Cardiac muscle cell (in vitro differentiated cells and primary cell): Measurements from ENCODE around the gene BCDIN3D. TPM values are rescaled to one million over a fixed set of nuclear protein-coding genes. Genes with fewer than 3 reads are reported as not detected.

Source experiments
- DNase-seq, 2 donors: peaks; one replicate each; pipeline versions ENCODE4 v3.0.0 to v3.0.0-alpha.2; 2010 to 2017; ENCODE audit warnings: low read depth in 1 of 2, low spot score in 1 of 2
- H3K27ac ChIP-seq: fragments of 200-600 bp; sonication (generic); 2 replicates; pipeline ENCODE4 v1.5.1; 2016
- H3K27me3 ChIP-seq: fragments of 200-600 bp; sonication (generic); 2 replicates; pipeline ENCODE4 v1.6.0; 2016; ENCODE audit warnings: control low read depth
- H3K36me3 ChIP-seq: fragments of 200-600 bp; sonication (generic); 2 replicates; pipeline ENCODE4 v1.5.1; 2016; ENCODE audit warnings: control low read depth
- H3K4me1 ChIP-seq: fragments of 200-600 bp; sonication (generic); 2 replicates; pipeline ENCODE4 v1.8.1; 2017; ENCODE audit warnings: low read depth, mild to moderate bottlenecking, mixed run types
- H3K4me3 ChIP-seq: fragments of 200-600 bp; sonication (generic); 2 replicates; pipeline ENCODE4 v1.5.1; 2016; ENCODE audit warnings: mild to moderate bottlenecking
- H3K9me3 ChIP-seq: fragments of 200-600 bp; sonication (generic); 2 replicates; pipeline ENCODE4 v1.5.1; 2017; ENCODE audit warnings: low read depth, mild to moderate bottlenecking, control low read depth
- polyA plus RNA-seq: library from polyadenylated mRNA; unstranded; fragments of >200 nt; fragmentation: Nextera tagmentation; extraction: Ambion mirVana; gene quantifications from 2 replicates; pipeline ENCODE4 v1.2.1, GENCODE V29; 2016
- total RNA-seq: library from RNA; depleted of rRNA; stranded (reverse); fragments of >200 nt; gene quantifications from 2 replicates; pipeline ENCODE4 v1.2.3, GENCODE V29; 2016
- TF ChIP-seq, protein P1 (sequence below): IDR thresholded peaks from 2 replicates; pipeline ENCODE4 v1.5.1; 2012; ENCODE audit warnings: low read depth, mild to moderate bottlenecking, low read length

The BCDIN3D gene
- total and polyA plus RNA-seq, 2 experiments from 2014 or later, result 5.9 to 8.9 TPM

- TF ChIP-seq, protein P1, sequence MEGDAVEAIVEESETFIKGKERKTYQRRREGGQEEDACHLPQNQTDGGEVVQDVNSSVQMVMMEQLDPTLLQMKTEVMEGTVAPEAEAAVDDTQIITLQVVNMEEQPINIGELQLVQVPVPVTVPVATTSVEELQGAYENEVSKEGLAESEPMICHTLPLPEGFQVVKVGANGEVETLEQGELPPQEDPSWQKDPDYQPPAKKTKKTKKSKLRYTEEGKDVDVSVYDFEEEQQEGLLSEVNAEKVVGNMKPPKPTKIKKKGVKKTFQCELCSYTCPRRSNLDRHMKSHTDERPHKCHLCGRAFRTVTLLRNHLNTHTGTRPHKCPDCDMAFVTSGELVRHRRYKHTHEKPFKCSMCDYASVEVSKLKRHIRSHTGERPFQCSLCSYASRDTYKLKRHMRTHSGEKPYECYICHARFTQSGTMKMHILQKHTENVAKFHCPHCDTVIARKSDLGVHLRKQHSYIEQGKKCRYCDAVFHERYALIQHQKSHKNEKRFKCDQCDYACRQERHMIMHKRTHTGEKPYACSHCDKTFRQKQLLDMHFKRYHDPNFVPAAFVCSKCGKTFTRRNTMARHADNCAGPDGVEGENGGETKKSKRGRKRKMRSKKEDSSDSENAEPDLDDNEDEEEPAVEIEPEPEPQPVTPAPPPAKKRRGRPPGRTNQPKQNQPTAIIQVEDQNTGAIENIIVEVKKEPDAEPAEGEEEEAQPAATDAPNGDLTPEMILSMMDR, result no peak
- no peaks in the 10 kb centered on the region for H3K9me3 ChIP-seq
- peaks cover 34% of the 10 kb centered on the region for H3K4me1 ChIP-seq
- no peak overlapping the region for H3K4me3 ChIP-seq
- DNase-seq, result no peak
- peak overlapping the region; percentile 87 for H3K27ac ChIP-seq
- no peaks in the 10 kb centered on the region for H3K36me3 ChIP-seq
- H3K27me3 ChIP-seq, result no peaks in the 10 kb centered on the region
Measured at GRCh38 chr12:49869816-49870500, 27.1 kb upstream of the BCDIN3D start.

- DNase-seq, result peak; percentile 95 to 100
- Histone ChIP-seq H3K4me1 (peaks cover 29% of the 10 kb centered on the region), H3K4me3 (no peak overlapping the region), H3K9me3 (no peaks in the 10 kb centered on the region), H3K27me3 (no peaks in the 10 kb centered on the region), H3K27ac (peak overlapping the region; percentile 87), H3K36me3 (no peaks in the 10 kb centered on the region)
- TF ChIP-seq, protein P1, result no peak
Measured at GRCh38 chr12:49868952-49869815, 26.3 kb upstream of the BCDIN3D start.

DNA sequence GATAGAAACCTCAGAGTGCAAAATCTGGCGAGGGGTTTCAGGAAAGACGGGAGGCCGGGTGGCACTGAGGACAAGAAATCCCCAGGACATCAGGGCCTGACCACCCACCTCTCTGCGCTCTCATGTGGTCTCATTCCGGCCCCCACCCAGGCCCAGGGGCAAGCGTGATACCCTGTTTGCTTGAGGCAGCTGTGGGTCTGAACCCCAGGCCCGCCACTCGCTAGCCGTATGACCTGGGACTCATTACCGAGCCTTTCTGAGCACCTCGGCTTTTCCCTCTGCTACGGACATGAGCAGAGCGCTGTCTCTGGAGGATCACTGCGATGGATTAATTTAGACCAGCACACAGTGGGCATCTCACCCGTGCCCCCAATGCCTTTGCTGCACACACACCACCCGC, 25.5 kb upstream of the BCDIN3D start:
- no peak for DNase-seq
- Histone ChIP-seq H3K4me3 (no peak overlapping the region), H3K9me3 (no peaks in the 10 kb centered on the region), H3K27ac (peak overlapping the region; percentile 87), H3K27me3 (no peaks in the 10 kb centered on the region), H3K36me3 (no peaks in the 10 kb centered on the region), H3K4me1 (peaks cover 27% of the 10 kb centered on the region)
- TF ChIP-seq, protein P1, result no peak

DNA sequence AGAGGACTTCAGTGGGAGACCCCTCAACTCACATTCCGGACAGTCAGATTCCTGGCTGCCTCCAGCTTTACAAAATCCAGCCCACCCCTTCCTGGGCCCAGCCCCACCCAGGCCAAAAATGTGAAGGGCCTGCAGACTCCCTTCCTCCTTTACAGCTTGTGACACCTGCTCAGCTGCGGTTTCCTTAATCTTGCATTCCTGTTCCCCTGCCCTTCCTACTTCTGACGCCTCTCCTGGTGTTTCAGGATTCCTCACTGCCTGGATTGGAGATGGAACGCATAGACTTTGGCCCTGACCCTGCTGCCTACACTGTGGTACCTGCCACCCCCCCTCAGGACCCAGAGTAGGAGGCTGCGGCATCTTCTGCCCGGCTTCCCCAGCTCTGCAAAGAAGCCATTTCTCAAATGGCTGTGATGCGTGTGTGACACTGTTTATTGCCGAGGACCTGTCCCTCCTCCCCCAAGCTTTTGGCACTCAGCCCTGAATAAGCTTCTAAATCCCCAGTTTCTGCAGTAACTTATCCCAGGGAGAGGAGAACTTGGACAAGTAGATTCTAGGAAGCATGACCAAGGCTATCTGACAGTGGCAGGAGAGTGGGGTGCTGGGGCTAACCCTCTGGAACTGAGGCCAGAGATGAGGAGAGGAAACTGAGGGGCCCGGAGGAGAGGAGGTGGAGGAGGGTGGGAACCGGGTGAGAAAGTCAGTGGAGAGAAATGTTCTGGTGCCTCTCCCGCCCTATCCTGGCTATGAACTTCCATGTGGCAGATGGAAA, 24.9 kb upstream of the BCDIN3D start:
- no peaks in the 10 kb centered on the region for H3K9me3 ChIP-seq
- peaks cover 27% of the 10 kb centered on the region for H3K4me1 ChIP-seq
- no peak overlapping the region for H3K4me3 ChIP-seq
- TF ChIP-seq, protein P1, result no peak
- DNase-seq, result peak in 1 of 2 donors; percentile 57
- no peaks in the 10 kb centered on the region for H3K36me3 ChIP-seq
- peak overlapping the region; percentile 87 for H3K27ac ChIP-seq
- no peaks in the 10 kb centered on the region for H3K27me3 ChIP-seq

- DNase-seq, result peak; percentile 68 to 80
- Histone ChIP-seq H3K9me3 (no peaks in the 10 kb centered on the region), H3K4me3 (no peak overlapping the region), H3K27me3 (no peaks in the 10 kb centered on the region), H3K27ac (no peak overlapping the region), H3K36me3 (no peaks in the 10 kb centered on the region), H3K4me1 (peaks cover 27% of the 10 kb centered on the region)
- TF ChIP-seq, protein P1, result peak; percentile 97
Measured at GRCh38 chr12:49866859-49867569, 24.1 kb upstream of the BCDIN3D start.
